Adrenal gland (tissue), 5 donors: Measurements from ENCODE around the gene AXIN2.

ENCODE experiments used
- CTCF ChIP-seq, 6 experiments: fragments of 450-650 bp in 4 of 6; fragments of 200-600 bp in 2 of 6; sonication (generic) in 1 of 6; IDR thresholded peaks; 1 replicate in 5 of 6; 2 replicates in 1 of 6; pipeline versions ENCODE4 v1.5.1 to v1.8.0; 2016 to 2021; ENCODE audit warnings: antibody characterized with exemption in 6 of 6, mild to moderate bottlenecking in 2 of 6, moderate library complexity in 1 of 6
- POLR2A ChIP-seq, 2 donors: fragments of 450-650 bp; IDR thresholded peaks; one replicate each; pipeline ENCODE4 v1.6.1; 2017; ENCODE audit warnings: antibody characterized with exemption in 2 of 2, mild to moderate bottlenecking in 2 of 2, moderate library complexity in 1 of 2
- donor health status: DM: no; HTN: no; CAD: no.

GRCh38 chr17:65514541-65514940 is 46.9 kb downstream of the AXIN2 start:
- no peak for TF ChIP-seq CTCF (IDR thresholded peaks at IDR 0.05)
- no peak for TF ChIP-seq POLR2A (IDR thresholded peaks at IDR 0.05)
